Endothelial cell of umbilical vein (primary cell): ENCODE results near the gene SAT2.

Experiments
- FOS ChIP-seq: IDR thresholded peaks from 2 replicates; pipeline ENCODE4 v1.6.1; 2011; ENCODE audit warnings: mild to moderate bottlenecking, low read length, moderate library complexity, borderline replicate concordance; ENCODE audit not compliant: insufficient read depth
- MYC ChIP-seq: IDR thresholded peaks from one replicate; pipeline ENCODE4 v1.6.1; 2011; ENCODE audit warnings: mild to moderate bottlenecking, low read depth, low read length
- POLR2A ChIP-seq: IDR thresholded peaks from 2 replicates; pipeline ENCODE4 v1.6.1; 2012; ENCODE audit warnings: low read depth, mild to moderate bottlenecking, control low read depth, low read length
- POLR2AphosphoS5 ChIP-seq: IDR thresholded peaks from 2 replicates; pipeline ENCODE4 v1.6.1; 2012; ENCODE audit warnings: low read depth, mild to moderate bottlenecking, control low read depth, low read length, moderate library complexity; ENCODE audit not compliant: insufficient read depth
- TF ChIP-seq, protein P1 (sequence below), 2 donors: IDR thresholded peaks; 1 replicate in 1 of 2; 2 replicates in 1 of 2; pipeline ENCODE4 v1.5.1; 2011; ENCODE audit warnings: low read length in 2 of 2, mild to moderate bottlenecking in 2 of 2, moderate library complexity in 2 of 2, control low read depth in 1 of 2, inconsistent platforms in 1 of 2, low read depth in 1 of 2; ENCODE audit not compliant: insufficient read depth in 1 of 2; ENCODE audit errors: extremely low read depth in 1 of 2
- TF ChIP-seq, protein P2 (sequence below): IDR thresholded peaks from 2 replicates; pipeline ENCODE4 v1.6.1; 2011; ENCODE audit not compliant: insufficient read depth, insufficient read length

DNA sequence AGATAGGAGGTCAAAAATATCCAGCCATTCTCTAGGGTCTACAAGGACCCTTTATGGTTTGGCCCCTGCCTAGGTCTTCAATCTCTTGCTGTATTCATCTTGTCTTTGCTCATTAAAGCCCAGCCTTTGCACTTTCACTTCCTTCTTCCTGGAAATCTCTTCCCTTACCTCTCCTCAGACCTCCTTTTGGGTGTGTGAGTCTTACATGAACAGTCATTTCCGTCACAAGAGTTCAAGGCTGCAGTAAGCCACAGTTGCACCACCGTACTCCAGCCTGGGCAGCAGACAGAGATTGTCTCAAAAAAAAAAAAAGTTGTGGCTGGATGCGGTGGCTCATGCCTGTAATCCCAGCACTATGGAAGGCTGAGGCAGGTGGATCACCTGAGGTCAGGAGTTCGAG is 17.2 kb upstream of the SAT2 start:
- TF ChIP-seq, protein P1, sequence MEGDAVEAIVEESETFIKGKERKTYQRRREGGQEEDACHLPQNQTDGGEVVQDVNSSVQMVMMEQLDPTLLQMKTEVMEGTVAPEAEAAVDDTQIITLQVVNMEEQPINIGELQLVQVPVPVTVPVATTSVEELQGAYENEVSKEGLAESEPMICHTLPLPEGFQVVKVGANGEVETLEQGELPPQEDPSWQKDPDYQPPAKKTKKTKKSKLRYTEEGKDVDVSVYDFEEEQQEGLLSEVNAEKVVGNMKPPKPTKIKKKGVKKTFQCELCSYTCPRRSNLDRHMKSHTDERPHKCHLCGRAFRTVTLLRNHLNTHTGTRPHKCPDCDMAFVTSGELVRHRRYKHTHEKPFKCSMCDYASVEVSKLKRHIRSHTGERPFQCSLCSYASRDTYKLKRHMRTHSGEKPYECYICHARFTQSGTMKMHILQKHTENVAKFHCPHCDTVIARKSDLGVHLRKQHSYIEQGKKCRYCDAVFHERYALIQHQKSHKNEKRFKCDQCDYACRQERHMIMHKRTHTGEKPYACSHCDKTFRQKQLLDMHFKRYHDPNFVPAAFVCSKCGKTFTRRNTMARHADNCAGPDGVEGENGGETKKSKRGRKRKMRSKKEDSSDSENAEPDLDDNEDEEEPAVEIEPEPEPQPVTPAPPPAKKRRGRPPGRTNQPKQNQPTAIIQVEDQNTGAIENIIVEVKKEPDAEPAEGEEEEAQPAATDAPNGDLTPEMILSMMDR (IDR thresholded peaks at IDR 0.05; ENCODE audit: extremely low read depth in 1 of 2, insufficient read depth in 1 of 2, low read depth in 1 of 2, low read length in 2 of 2), result no peak
- TF ChIP-seq POLR2AphosphoS5, result no peak
- TF ChIP-seq FOS, result no peak
- TF ChIP-seq POLR2A, result no peak
- no peak for TF ChIP-seq MYC
- TF ChIP-seq, protein P2, sequence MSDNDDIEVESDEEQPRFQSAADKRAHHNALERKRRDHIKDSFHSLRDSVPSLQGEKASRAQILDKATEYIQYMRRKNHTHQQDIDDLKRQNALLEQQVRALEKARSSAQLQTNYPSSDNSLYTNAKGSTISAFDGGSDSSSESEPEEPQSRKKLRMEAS, result no peak
